Mesenchymal stem cell (in vitro differentiated cells and primary cell): ENCODE measurements around the gene SRRT.
A peak's percentile ranks its signal among the peaks of the same experiment; 100 is the strongest.

ENCODE experiments used
- DNase-seq: peaks from one replicate; pipeline ENCODE4 v3.0.0-alpha.2; 2013
- H2AFZ ChIP-seq: one replicate; pipeline ENCODE4 v1.6.1; 2013; ENCODE audit warnings: low read depth, mild to moderate bottlenecking, control low read depth, inconsistent platforms, low read length, moderate library complexity
- H2AK5ac ChIP-seq: 2 replicates; pipeline ENCODE4 v1.6.1; 2013; ENCODE audit warnings: low read length, moderate library complexity, mild to moderate bottlenecking, inconsistent platforms; ENCODE audit not compliant: severe bottlenecking
- H2BK120ac ChIP-seq: one replicate; pipeline ENCODE4 v1.6.1; 2013; ENCODE audit warnings: low read depth, mild to moderate bottlenecking, inconsistent platforms, low read length, moderate library complexity
- H2BK12ac ChIP-seq, 2 experiments: one replicate each; pipeline ENCODE4 v1.6.1; 2013; ENCODE audit warnings: inconsistent platforms in 2 of 2, low read length in 2 of 2, mild to moderate bottlenecking in 2 of 2, moderate library complexity in 2 of 2, control low read depth in 1 of 2
- H2BK15ac ChIP-seq: one replicate; pipeline ENCODE4 v1.6.1; 2013; ENCODE audit warnings: mild to moderate bottlenecking, low read depth, inconsistent platforms; ENCODE audit not compliant: poor library complexity, severe bottlenecking
- H2BK5ac ChIP-seq: 2 replicates; pipeline ENCODE4 v1.6.1; 2013; ENCODE audit warnings: low read depth, mild to moderate bottlenecking, low read length, control low read depth, inconsistent platforms; ENCODE audit not compliant: poor library complexity, severe bottlenecking
- H3K14ac ChIP-seq, 2 experiments: one replicate each; pipeline ENCODE4 v1.6.1; 2013; ENCODE audit warnings: inconsistent platforms in 2 of 2, low read length in 2 of 2, control low read depth in 1 of 2, mild to moderate bottlenecking in 1 of 2, moderate library complexity in 1 of 2
- H3K18ac ChIP-seq, 2 experiments: one replicate each; pipeline ENCODE4 v1.6.1; 2013; ENCODE audit warnings: inconsistent platforms in 2 of 2, low read length in 2 of 2, control low read depth in 1 of 2, low read depth in 1 of 2, mild to moderate bottlenecking in 1 of 2
- H3K23ac ChIP-seq, 2 experiments: one replicate each; pipeline ENCODE4 v1.6.1; 2013; ENCODE audit warnings: inconsistent platforms in 2 of 2, low read length in 2 of 2, mild to moderate bottlenecking in 2 of 2, moderate library complexity in 2 of 2, control low read depth in 1 of 2
- H3K27ac ChIP-seq: 2 replicates; pipeline ENCODE4 v1.5.1; 2013; ENCODE audit warnings: mild to moderate bottlenecking, moderate library complexity, low read length, control low read depth, inconsistent platforms; ENCODE audit not compliant: poor library complexity, severe bottlenecking
- H3K27me3 ChIP-seq, 2 experiments: 2 replicates each; pipeline versions ENCODE4 v1.6.1 to v1.7.0; 2013; ENCODE audit warnings: low read length in 2 of 2, mild to moderate bottlenecking in 2 of 2, moderate library complexity in 2 of 2, control low read depth in 1 of 2, inconsistent platforms in 1 of 2; ENCODE audit not compliant: control insufficient read depth in 1 of 2, insufficient read depth in 1 of 2
- H3K36me3 ChIP-seq, 2 experiments: 2 replicates each; pipeline versions ENCODE4 v1.6.1 to v1.7.0; 2013; ENCODE audit warnings: low read length in 2 of 2, control low read depth in 1 of 2, inconsistent platforms in 1 of 2, low read depth in 1 of 2, mild to moderate bottlenecking in 1 of 2; ENCODE audit not compliant: insufficient read depth in 2 of 2, control insufficient read depth in 1 of 2
- H3K4ac ChIP-seq, 2 experiments: one replicate each; pipeline ENCODE4 v1.6.1; 2013; ENCODE audit warnings: inconsistent platforms in 2 of 2, low read length in 2 of 2, mild to moderate bottlenecking in 2 of 2, moderate library complexity in 2 of 2, control low read depth in 1 of 2, low read depth in 1 of 2
- H3K4me1 ChIP-seq: 2 replicates; pipeline ENCODE4 v1.6.1; 2013; ENCODE audit warnings: low read depth, low read length, control low read depth; ENCODE audit not compliant: control insufficient read depth, insufficient read depth
- H3K4me2 ChIP-seq: 2 replicates; pipeline ENCODE4 v1.6.1; 2013; ENCODE audit warnings: low read length, mild to moderate bottlenecking, inconsistent platforms; ENCODE audit not compliant: poor library complexity, severe bottlenecking
- H3K4me3 ChIP-seq, 2 experiments: 2 replicates each; pipeline versions ENCODE4 v1.5.1 to v1.7.0; 2013; ENCODE audit warnings: low read length in 2 of 2, mild to moderate bottlenecking in 2 of 2, control low read depth in 1 of 2, low read depth in 1 of 2; ENCODE audit not compliant: insufficient read depth in 1 of 2
- H3K79me1 ChIP-seq: replicated peaks from 2 replicates; pipeline ENCODE4 v1.6.1; 2013; ENCODE audit warnings: mild to moderate bottlenecking, control low read depth, low read length, inconsistent platforms; ENCODE audit not compliant: poor library complexity, severe bottlenecking
- H3K9ac ChIP-seq: 2 replicates; pipeline ENCODE4 v1.7.0; 2013; ENCODE audit warnings: mild to moderate bottlenecking, low read length, moderate library complexity
- H3K9me3 ChIP-seq: 2 replicates; pipeline ENCODE4 v1.7.0; 2013; ENCODE audit warnings: mild to moderate bottlenecking, low read length; ENCODE audit not compliant: control insufficient read depth
- H4K8ac ChIP-seq: one replicate; pipeline ENCODE4 v1.6.1; 2013; ENCODE audit warnings: inconsistent platforms, mild to moderate bottlenecking, low read length, moderate library complexity
- H4K91ac ChIP-seq: one replicate; pipeline ENCODE4 v1.6.1; 2013; ENCODE audit warnings: mild to moderate bottlenecking, low read length, inconsistent platforms
- WGBS: methylation state at CpG from one replicate; pipeline ENCODE4 v1.1.7; 2013; ENCODE audit warnings: mixed read lengths; 5-methylcytosine and 5-hydroxymethylcytosine counted together

Gene SRRT

DNA sequence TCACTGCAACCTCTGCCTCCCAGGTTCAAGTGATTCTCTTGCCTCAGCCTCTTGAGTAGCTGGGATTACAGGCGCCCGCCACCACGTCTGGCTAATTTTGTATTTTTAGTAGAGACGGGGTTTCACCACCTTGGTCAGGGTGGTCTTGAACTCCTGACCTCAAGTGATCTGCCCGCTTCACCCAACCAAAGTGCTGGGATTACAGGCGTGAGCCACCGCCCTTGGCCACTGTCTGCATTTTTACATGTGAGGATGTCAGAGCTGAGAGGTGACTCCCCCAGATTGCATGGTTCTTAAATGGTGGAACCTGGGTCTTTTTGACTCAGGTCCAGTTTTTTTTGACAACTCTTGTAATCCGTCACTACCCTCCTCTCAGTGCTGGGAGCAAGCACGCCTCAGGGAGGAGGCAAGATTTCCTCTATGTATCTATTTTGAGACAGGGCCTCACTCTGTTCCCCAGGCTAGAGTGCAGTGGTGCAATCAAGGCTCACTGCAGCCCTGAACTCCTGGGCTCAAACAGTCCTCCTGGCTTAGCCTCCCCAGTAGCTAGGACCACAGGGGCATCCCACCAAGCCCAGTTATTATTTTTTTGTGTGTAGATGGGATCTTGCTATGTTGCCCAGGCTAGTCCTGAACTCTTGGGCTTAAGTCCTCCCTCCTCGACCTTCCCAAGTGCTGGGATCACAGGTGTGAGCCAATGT lies 1.2 kb upstream of the SRRT start:
- peak overlapping the region in 1 of 2 experiments; percentile 100 for H3K4me3 ChIP-seq
- H2BK12ac ChIP-seq, result no peak overlapping the region
- H3K27me3 ChIP-seq, result no peaks in the 10 kb centered on the region
- no peak overlapping the region for H2AFZ ChIP-seq
- 99% methylated on average over 10 of the region's 10 CpGs for WGBS
- peaks cover 60 to 67% of the 10 kb centered on the region in 2 experiments for H3K36me3 ChIP-seq
- peaks cover 32% of the 10 kb centered on the region for H3K4me1 ChIP-seq
- H3K79me1 ChIP-seq, result peaks cover 15% of the 10 kb centered on the region
- peak overlapping the region in 1 of 2 experiments; percentile 86 for H3K4ac ChIP-seq
- H2AK5ac ChIP-seq, result peak overlapping the region; percentile 17
- no peak for DNase-seq
- no peak overlapping the region for H2BK15ac ChIP-seq
- H3K4me2 ChIP-seq, result peak overlapping the region; percentile 85
- H3K18ac ChIP-seq, result no peak overlapping the region
- peak overlapping the region; percentile 94 for H3K9ac ChIP-seq
- no peak overlapping the region for H3K23ac ChIP-seq
- no peak overlapping the region for H2BK5ac ChIP-seq
- H3K14ac ChIP-seq, result no peak overlapping the region
- H3K27ac ChIP-seq, result peak overlapping the region; percentile 19
- H4K91ac ChIP-seq, result no peak overlapping the region
- H3K9me3 ChIP-seq, result no peaks in the 10 kb centered on the region
- peak overlapping the region; percentile 100 for H4K8ac ChIP-seq
- H2BK120ac ChIP-seq, result no peak overlapping the region

DNA sequence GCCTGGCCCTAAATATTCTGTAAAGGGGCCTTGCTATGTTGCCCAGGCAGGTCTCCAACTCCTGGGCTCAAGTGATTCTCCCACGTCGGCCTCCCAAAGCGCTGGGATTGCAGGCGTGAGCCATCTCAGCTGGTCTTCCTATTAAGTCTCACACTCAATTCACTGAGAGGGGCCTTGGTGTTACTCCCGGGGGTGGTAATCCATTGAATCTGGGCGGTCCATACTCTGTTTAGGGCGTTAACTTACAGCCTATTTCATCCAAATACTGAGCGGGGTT lies 665 bp upstream of the SRRT start:
- no peaks in the 10 kb centered on the region for H3K9me3 ChIP-seq
- peak overlapping the region; percentile 63 to 100 for H3K4me3 ChIP-seq
- peak overlapping the region; percentile 86 to 95 for H3K4ac ChIP-seq
- peak overlapping the region; percentile 100 for H4K8ac ChIP-seq
- H3K27ac ChIP-seq, result peak overlapping the region; percentile 97
- H2BK120ac ChIP-seq, result peak overlapping the region; percentile 67
- H3K23ac ChIP-seq, result no peak overlapping the region
- peak overlapping the region in 1 of 2 experiments; percentile 99 for H3K18ac ChIP-seq
- H2AK5ac ChIP-seq, result peak overlapping the region; percentile 17
- H2AFZ ChIP-seq, result no peak overlapping the region
- H3K4me2 ChIP-seq, result peak overlapping the region; percentile 85
- H2BK12ac ChIP-seq, result no peak overlapping the region
- 85% methylated on average over 8 of the region's 8 CpGs for WGBS
- DNase-seq, result no peak
- H3K36me3 ChIP-seq, result peaks cover 60 to 72% of the 10 kb centered on the region in 2 experiments
- no peak overlapping the region for H2BK15ac ChIP-seq
- no peaks in the 10 kb centered on the region for H3K27me3 ChIP-seq
- H3K9ac ChIP-seq, result peak overlapping the region; percentile 94
- no peak overlapping the region for H2BK5ac ChIP-seq
- H3K4me1 ChIP-seq, result peaks cover 28% of the 10 kb centered on the region
- peak overlapping the region; percentile 100 for H4K91ac ChIP-seq
- peaks cover 15% of the 10 kb centered on the region for H3K79me1 ChIP-seq
- H3K14ac ChIP-seq, result no peak overlapping the region

DNA sequence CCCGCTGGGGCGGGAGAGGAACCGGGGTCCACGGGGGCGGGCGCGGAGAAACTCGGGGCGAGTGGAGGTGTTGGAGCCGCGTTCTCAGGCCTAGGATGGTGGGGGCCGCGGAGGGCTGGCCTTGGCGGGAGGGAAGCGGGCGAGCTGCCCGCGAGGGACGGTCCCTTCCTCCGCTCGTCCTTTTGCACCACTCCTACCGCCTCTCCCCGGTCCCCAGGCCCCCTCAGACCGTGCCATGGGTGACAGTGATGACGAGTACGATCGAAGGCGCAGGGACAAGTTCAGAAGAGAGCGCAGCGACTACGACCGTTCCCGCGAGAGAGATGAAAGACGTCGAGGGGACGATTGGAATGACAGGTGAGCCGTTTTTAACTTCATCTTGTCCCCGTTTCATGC lies 451 bp downstream of the SRRT start:
- DNase-seq, result no peak
- H3K79me1 ChIP-seq, result peaks cover 14% of the 10 kb centered on the region
- H3K4ac ChIP-seq, result peak overlapping the region; percentile 79 to 95
- H3K36me3 ChIP-seq, result peaks cover 63 to 75% of the 10 kb centered on the region in 2 experiments
- peak overlapping the region; percentile 96 to 100 for H3K4me3 ChIP-seq
- H3K9me3 ChIP-seq, result no peaks in the 10 kb centered on the region
- peak overlapping the region; percentile 2 for H2BK120ac ChIP-seq
- peaks cover 27% of the 10 kb centered on the region for H3K4me1 ChIP-seq
- H4K91ac ChIP-seq, result peak overlapping the region; percentile 34
- H4K8ac ChIP-seq, result no peak overlapping the region
- H3K4me2 ChIP-seq, result peak overlapping the region; percentile 64
- peak overlapping the region in 1 of 2 experiments; percentile 15 for H2BK12ac ChIP-seq
- 1% methylated on average over 23 of the region's 39 CpGs for WGBS
- peak overlapping the region; percentile 86 for H2BK15ac ChIP-seq
- H2BK5ac ChIP-seq, result peak overlapping the region; percentile 50
- H3K27ac ChIP-seq, result peak overlapping the region; percentile 81
- H3K23ac ChIP-seq, result peak overlapping the region; percentile 90 to 92
- H3K14ac ChIP-seq, result peak overlapping the region; percentile 80 to 87
- peak overlapping the region; percentile 93 to 96 for H3K18ac ChIP-seq
- no peak overlapping the region for H2AK5ac ChIP-seq
- H3K9ac ChIP-seq, result peak overlapping the region; percentile 94
- H3K27me3 ChIP-seq, result no peaks in the 10 kb centered on the region
- peak overlapping the region; percentile 8 for H2AFZ ChIP-seq

DNA sequence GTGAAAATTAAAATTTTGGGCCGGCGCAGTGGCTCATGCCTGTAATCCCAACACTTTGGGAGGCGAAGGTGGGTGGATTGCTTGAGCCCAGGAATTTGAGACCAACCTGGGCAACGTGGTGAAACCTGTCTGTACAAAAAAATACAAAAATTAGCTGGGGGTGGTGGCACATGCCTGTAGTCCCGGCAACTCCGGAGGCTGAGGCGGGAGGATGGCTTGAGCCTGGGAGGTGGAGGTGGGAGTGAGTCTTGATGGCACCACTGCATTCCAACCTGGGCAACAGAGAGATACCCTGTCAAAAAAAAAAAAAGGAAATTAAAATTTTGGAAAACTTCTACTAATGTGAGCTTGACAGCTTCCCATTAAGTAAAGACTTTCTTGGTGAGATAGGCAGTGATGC lies 3.1 kb downstream of the SRRT start:
- Histone ChIP-seq H3K4ac (no peak overlapping the region), H2AFZ (no peak overlapping the region), H3K4me3 (no peak overlapping the region), H2BK5ac (no peak overlapping the region), H2BK120ac (no peak overlapping the region), H3K9me3 (no peaks in the 10 kb centered on the region), H3K18ac (no peak overlapping the region), H4K91ac (no peak overlapping the region), H2AK5ac (no peak overlapping the region), H3K36me3 (peaks cover 63 to 76% of the 10 kb centered on the region in 2 experiments), H3K9ac (peak overlapping the region; percentile 29), H3K23ac (no peak overlapping the region), H3K4me1 (peaks cover 23% of the 10 kb centered on the region), H3K79me1 (peaks cover 22% of the 10 kb centered on the region), H2BK12ac (no peak overlapping the region), H3K14ac (no peak overlapping the region), H2BK15ac (no peak overlapping the region), H3K27me3 (no peaks in the 10 kb centered on the region), H3K27ac (no peak overlapping the region), H4K8ac (no peak overlapping the region), H3K4me2 (no peak overlapping the region)
- 90% methylated on average over 7 of the region's 7 CpGs for WGBS
- DNase-seq, result no peak
